Measurements from ENCODE around the gene VN1R5.
"Not testable (repeated sequence)": the region's sequence is repeated elsewhere in the genome, so short reads cannot be mapped to it uniquely, and the experiment has no call there.

VN1R5 gene

GRCh38 chr1:247274605-247275256 is 18.9 kb downstream of the VN1R5 start:
- no peak for DNase-seq

DNA sequence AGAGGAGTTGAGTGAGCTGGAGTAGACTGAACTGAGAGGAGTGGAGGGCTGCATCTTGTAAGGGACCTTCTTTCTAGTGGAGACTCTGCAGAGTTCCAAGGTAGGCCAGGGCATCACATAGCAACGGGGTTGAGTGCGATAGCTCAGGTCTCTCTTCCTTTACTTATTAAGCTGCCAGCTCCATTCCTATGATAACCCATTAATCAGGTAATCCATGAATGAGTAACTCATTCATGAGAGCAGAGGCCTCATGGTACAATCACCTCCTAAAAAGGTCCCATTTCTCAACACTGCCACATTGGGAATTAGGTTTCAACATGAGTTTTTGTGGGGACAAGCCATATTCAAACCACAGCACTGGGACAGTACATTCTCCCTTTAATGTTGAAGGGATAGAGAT is 21.3 kb downstream of the VN1R5 start:
- no peak for DNase-seq

- DNase-seq: no peak
Observed at GRCh38 chr1:247281001-247281574, 25.2 kb downstream of the VN1R5 start.

DNA sequence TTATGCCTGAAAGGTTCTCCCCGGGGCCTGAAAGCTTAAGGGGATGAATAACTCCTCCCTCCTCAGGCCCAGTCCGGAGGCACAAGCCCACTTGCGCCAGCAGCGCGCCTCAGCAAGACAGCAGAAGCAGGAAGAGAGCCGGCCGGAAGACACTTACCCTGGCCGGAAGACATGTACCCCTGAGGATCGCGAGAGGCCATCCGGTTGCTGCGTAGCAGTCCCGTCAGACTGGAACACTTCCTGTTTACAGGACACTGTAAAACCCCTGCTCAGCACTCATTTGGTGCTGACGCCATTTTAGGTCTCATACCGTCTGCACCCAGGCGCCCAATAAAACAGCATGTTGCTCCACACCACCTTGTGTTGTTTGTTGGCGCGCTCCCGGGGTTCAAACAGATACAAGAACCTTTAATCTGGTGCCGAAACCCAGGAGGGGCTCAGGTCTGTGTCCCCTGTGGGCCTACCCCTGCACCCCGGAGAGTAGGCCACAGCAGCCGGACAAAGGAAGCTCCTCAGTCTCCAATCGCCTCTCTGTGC is 30.3 kb downstream of the VN1R5 start:
- DNase-seq: no peak

- no peak for DNase-seq
Observed at GRCh38 chr1:247287460-247287859, 31.6 kb downstream of the VN1R5 start.

- DNase-seq: no peak
Observed at GRCh38 chr1:247288341-247288740, 32.5 kb downstream of the VN1R5 start.

DNA sequence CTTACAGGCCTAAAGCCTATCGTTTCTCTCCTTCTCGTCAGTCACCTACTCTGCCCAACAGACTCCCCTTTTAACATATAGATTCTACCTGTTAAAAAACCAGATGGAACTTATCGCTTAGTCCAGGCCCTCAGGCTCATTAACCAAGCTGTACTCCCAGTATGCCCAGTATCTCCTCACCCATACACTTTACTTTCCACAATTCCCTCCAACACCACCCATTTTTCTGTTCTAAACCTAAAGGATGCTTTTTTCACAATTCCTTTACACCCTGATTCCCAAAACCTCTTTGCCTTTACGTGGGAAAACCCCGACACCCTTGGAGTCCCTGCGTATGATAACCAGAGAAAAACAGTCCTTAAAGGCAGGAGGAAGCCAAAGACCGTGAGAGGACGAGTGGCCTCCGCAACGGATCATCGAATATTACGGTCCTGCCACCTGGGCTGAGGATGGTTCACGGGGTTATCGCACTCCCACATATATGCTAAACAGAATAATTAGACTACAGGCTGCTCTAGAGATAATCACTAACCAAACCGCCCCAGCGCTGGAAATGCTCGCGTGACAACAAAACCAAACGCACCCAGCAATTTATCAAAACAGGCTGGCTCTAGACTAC is 33.5 kb downstream of the VN1R5 start:
- not testable (repeated sequence) for DNase-seq

- no peak for DNase-seq
Observed at GRCh38 chr1:247290576-247290975, 34.7 kb downstream of the VN1R5 start.

GRCh38 chr1:247291161-247291560 is 35.3 kb downstream of the VN1R5 start:
- no peak for DNase-seq

DNA sequence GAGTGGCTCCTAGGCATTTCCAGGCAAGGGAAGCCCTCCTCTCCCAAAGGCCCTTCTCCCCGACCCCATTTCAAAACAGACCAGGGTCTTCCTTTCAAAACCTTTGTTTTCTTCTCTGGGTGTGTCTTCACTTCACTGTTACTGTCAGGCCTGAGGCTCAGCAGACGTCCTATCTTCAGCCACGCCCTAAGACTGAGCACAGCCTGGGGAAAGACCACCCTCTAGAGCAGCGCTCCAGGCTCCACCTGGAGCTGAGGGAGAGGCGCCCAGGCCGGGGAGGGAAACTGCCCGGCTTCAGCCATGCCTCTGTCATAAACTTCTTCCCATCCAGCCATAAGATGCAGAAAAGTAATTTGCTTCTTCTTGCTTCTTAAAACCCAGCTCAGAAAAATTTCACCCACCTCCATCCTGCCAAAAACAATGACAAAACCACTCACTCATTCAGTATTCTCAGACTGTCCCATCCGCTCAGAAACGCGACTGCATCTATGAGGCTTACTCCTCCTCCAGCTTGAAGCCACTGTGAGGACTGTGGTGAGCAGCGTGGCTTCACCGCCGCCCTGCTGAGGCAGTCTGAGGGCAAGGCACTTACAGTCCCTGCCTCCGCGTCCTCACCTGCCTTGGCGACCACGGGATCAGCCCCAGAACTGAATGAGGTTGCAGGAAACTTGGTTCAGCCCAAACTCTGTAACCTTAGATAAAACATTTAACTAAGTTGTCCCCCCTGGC is 36.1 kb downstream of the VN1R5 start:
- no peak for DNase-seq

GRCh38 chr1:247293047-247293446 is 37.2 kb downstream of the VN1R5 start:
- DNase-seq: no peak

DNA sequence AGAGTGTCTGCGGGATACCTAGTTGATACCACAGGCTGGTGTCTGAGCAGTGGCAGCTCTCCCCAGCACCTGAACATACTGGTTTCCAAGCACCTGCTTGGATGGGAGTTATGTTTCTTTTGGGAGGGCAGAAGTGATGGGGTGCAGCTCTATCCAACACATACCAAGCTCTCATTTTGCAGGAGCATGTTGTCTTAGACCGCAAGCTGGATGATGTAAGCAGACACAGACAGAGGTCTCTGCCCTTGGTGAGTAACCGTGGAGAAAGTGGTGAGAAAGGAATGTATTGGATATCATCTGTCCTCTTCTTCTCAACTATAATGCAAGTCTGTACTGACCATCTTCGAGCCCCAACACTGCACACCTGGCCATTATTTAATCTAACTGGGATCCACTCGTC is 38.4 kb downstream of the VN1R5 start:
- no peak for DNase-seq

DNA sequence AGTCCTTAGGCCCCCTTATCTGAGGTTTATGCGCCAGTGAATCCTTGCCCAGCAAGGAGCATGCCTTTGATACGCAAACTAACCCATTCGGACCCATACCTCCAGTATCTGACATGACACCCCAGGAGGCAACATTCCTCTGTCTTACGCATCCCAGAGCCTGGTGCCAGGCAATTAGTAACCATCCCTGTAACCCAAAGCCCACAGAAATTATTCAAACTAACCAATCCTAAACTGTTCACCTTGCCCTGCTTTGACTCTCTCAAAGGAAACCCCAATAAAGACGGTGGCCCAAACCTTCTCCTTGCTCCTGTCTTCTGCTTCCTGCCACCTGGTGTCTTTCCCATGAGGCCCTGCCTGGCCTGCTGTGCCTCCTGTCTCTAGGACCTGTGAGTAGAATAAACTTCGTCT is 39.4 kb downstream of the VN1R5 start:
- no peak for DNase-seq

DNA sequence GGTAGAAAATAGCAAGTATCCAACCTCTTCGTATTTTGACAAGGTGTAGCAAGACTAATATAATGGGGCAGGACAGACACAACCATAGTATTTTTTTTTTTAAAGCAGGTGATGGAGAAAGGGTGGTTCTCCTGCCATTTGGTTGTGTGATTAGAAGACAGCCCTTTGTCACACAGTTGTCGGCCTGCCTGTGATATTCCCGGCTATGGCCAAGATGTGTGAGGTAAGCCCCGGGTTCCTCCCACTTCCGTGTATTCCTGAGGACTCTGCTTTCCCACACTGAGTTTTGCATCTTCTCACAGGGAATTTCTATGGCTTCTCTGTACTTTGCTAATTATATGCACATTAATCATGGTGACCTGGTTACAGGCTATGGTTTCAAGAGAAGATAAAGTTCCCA is 39.9 kb downstream of the VN1R5 start:
- no peak for DNase-seq

- DNase-seq: no peak
Observed at GRCh38 chr1:247296599-247297180, 40.8 kb downstream of the VN1R5 start.

DNA sequence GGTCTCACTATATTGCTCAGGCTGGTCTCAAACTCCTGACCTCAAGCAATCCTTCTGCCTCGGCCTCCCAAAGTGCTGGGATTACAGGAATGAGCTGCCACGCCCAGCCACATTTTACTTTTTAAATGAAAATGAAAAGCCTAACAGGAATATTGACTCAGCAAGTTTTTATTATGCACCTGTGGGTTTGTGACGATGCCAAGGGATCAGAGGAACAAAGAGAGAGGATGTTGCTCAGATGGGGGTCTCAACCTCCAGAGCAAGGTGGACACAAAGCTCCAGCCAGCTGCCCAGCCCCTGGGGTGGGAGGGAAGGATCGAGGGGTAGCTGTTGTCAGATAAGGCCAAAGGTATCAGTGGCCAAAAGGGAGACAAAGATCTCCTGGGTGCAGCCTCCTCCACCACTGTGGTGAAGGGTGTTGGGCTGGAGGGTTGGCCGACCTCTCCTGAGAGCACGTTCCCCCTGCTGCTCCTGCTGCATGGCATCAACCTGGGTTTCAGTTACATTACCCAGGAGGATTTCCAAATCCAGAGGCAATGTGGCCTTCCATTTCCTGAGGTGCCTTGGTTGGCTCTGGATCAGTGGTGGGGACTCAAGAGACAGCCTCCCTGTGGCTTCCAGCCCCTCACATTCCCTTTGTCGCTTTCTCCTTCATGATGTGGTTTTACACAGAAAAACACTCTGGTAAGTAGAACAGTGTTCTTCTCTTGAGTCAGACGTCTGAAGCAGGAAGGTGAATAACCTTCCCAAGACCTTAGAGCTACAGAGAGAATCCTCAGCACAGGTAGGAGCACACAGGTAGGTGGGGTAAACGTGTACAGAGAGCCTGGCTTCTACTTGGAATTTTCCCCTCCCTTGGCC is 41.6 kb downstream of the VN1R5 start:
- DNase-seq: no peak

DNA sequence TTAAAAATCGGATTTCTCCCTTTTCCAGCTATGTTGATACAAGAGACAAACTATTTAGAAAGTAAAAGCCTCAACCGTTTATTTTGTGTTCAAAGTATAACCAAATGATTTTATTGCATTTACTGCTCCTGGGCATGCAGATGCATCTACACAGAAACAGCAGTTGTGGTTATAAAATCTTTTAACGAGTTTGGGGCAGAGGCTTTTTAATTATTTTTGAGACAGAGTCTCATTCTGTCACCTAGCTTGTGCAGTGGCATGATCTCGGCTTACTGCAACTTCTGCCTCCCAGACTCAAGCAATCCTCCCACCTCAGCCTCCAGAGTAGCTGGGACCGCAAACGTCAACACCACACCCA is 42.2 kb downstream of the VN1R5 start:
- no peak for DNase-seq

DNA sequence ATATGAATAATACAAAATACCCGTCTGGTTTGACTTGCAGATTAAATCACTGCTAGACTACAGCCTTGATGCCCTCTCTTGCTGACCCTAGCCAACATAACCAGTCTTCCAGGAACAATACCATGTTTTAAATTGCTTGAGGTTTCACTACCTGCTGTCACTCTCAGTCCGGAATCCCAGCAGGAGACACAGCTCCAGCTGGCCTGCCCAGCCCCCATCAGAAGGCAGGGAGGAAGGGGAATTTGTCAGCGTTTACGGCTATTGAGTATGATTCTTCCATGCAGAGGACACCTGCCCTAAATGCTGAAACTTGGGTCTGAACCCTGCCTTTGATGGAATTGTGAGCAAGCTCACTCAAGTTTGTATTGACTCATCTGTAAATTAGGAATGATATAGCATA is 42.8 kb downstream of the VN1R5 start:
- DNase-seq: no peak

- no peak for DNase-seq
Observed at GRCh38 chr1:247299723-247300381, 44.0 kb downstream of the VN1R5 start.

DNA sequence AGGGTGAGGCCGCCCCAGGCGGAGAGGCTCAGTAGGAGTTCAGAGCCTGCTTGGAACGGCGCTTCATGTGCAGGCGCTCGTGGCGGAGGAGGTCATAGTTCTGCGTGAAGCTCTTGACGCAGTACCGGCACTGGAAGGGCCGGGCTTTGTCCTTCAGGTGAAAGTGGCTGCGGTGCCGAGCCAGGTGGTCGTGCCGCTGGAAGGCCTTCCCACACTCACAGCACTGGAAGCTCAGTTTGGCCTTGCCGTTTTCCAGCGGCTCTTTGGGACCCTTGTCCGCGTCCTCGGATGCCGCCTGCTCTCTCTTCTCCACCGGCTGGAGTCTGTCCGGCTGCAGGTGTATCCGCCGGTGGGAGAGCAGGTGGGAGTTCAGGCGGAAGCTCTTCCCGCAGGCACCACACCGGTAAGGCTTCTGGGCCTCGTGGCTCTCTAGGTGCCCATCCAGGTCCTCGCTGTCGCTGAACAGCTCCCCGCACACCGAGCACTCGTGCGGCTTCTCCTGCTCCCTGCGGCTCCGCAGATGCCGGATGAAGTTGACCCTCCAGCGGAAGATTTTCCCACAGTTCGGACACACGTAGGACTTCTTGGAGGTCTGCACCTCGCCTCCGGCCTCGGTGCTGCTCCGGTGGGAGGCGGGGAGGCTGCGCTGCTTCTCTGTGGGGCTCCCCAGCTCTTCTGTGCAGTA is 44.8 kb downstream of the VN1R5 start:
- no peak for DNase-seq

- no peak for DNase-seq
Observed at GRCh38 chr1:247301176-247301540, 45.3 kb downstream of the VN1R5 start.

Data from activated CD4-positive, alpha-beta T cell treated with anti-CD3 and anti-CD28 coated beads for 1 hour (primary cell).